H9 (cell line): ENCODE measurements around the gene SDK2. TPM values are rescaled to one million over a fixed set of nuclear protein-coding genes. Genes with fewer than 3 reads are reported as not detected.

Source experiments
- DNase-seq: peaks from one replicate; pipeline ENCODE4 v3.0.0-alpha.2; 2017
- H2AFZ ChIP-seq: one replicate; pipeline ENCODE4 v1.6.1; 2013; ENCODE audit warnings: mild to moderate bottlenecking, low read length, control low read depth, moderate library complexity
- H2AK5ac ChIP-seq: 2 replicates; pipeline ENCODE4 v1.6.1; 2013; ENCODE audit warnings: low read length, control low read depth, mixed read lengths; ENCODE audit not compliant: insufficient read length
- H2BK120ac ChIP-seq: one replicate; pipeline ENCODE4 v1.6.1; 2013; ENCODE audit warnings: low read depth, mild to moderate bottlenecking, low read length, control low read depth, inconsistent platforms; ENCODE audit not compliant: poor library complexity, severe bottlenecking
- H2BK12ac ChIP-seq: 2 replicates; pipeline ENCODE4 v1.6.1; 2013; ENCODE audit warnings: low read length, control low read depth, mixed read lengths, low read depth; ENCODE audit not compliant: insufficient read length
- H2BK15ac ChIP-seq: 2 replicates; pipeline ENCODE4 v1.6.1; 2013; ENCODE audit warnings: low read depth, low read length, control low read depth
- H2BK20ac ChIP-seq: one replicate; pipeline ENCODE4 v1.6.1; 2013; ENCODE audit warnings: low read depth, mild to moderate bottlenecking, low read length, control low read depth, inconsistent platforms; ENCODE audit not compliant: poor library complexity, severe bottlenecking
- H2BK5ac ChIP-seq: 2 replicates; pipeline ENCODE4 v1.6.1; 2013; ENCODE audit warnings: low read length, control low read depth, mixed read lengths; ENCODE audit not compliant: insufficient read length
- H3K14ac ChIP-seq: 2 replicates; pipeline ENCODE4 v1.6.1; 2013; ENCODE audit warnings: low read length, control low read depth; ENCODE audit not compliant: insufficient read depth
- H3K18ac ChIP-seq: 2 replicates; pipeline ENCODE4 v1.6.1; 2013; ENCODE audit warnings: low read depth, mild to moderate bottlenecking, mixed read lengths, low read length, control low read depth; ENCODE audit not compliant: insufficient read length
- H3K23ac ChIP-seq: 2 replicates; pipeline ENCODE4 v1.6.1; 2013; ENCODE audit warnings: low read length, control low read depth, mixed read lengths, low read depth; ENCODE audit not compliant: insufficient read length
- H3K23me2 ChIP-seq: 2 replicates; pipeline ENCODE4 v1.6.1; 2013; ENCODE audit warnings: low read depth, mild to moderate bottlenecking, mixed read lengths, low read length, control low read depth; ENCODE audit not compliant: insufficient read length, poor library complexity, severe bottlenecking
- H3K27ac ChIP-seq: 2 replicates; pipeline ENCODE4 v1.5.1; 2013; ENCODE audit warnings: low read length, control low read depth, mixed read lengths, low read depth; ENCODE audit not compliant: insufficient read length
- H3K27me3 ChIP-seq: 2 replicates; pipeline ENCODE4 v1.6.1; 2013; ENCODE audit warnings: low read length, control low read depth, inconsistent platforms; ENCODE audit not compliant: insufficient read depth
- H3K4ac ChIP-seq: 2 replicates; pipeline ENCODE4 v1.6.1; 2013; ENCODE audit warnings: low read depth, mild to moderate bottlenecking, control low read depth, inconsistent platforms, low read length, moderate library complexity
- H3K4me1 ChIP-seq: 2 replicates; pipeline ENCODE4 v1.6.1; 2013; ENCODE audit warnings: low read length, control low read depth, inconsistent platforms; ENCODE audit not compliant: insufficient read depth
- H3K4me2 ChIP-seq: 2 replicates; pipeline ENCODE4 v1.6.1; 2013; ENCODE audit warnings: low read length, control low read depth, mixed read lengths; ENCODE audit not compliant: insufficient read length, insufficient read depth
- H3K56ac ChIP-seq: 2 replicates; pipeline ENCODE4 v1.6.1; 2013; ENCODE audit warnings: low read depth, mild to moderate bottlenecking, mixed read lengths, low read length, control low read depth; ENCODE audit not compliant: insufficient read length
- H3K79me1 ChIP-seq: 2 replicates; pipeline ENCODE4 v1.6.1; 2013; ENCODE audit warnings: low read depth, mild to moderate bottlenecking, moderate library complexity, low read length, control low read depth, inconsistent platforms; ENCODE audit not compliant: insufficient read depth, poor library complexity, severe bottlenecking
- H3K79me2 ChIP-seq: 2 replicates; pipeline ENCODE4 v1.6.1; 2013; ENCODE audit warnings: low read length, control low read depth, inconsistent platforms; ENCODE audit not compliant: insufficient read depth
- H3K9ac ChIP-seq: 2 replicates; pipeline ENCODE4 v1.6.1; 2013; ENCODE audit warnings: low read length, control low read depth, mixed read lengths; ENCODE audit not compliant: insufficient read length; ENCODE audit errors: extremely low read depth
- H3K9me3 ChIP-seq: one replicate; pipeline ENCODE4 v1.6.1; 2013; ENCODE audit warnings: low read depth, low read length, inconsistent platforms; ENCODE audit not compliant: control insufficient read depth
- H3T11ph ChIP-seq: one replicate; pipeline ENCODE4 v1.6.1; 2013; ENCODE audit warnings: mild to moderate bottlenecking, low read length, control low read depth, inconsistent platforms
- H4K20me1 ChIP-seq: one replicate; pipeline ENCODE4 v1.6.1; 2013; ENCODE audit not compliant: control insufficient read depth, insufficient read length, insufficient read depth
- H4K5ac ChIP-seq: 2 replicates; pipeline ENCODE4 v1.6.1; 2013; ENCODE audit warnings: low read depth, mild to moderate bottlenecking, mixed read lengths, low read length, control low read depth; ENCODE audit not compliant: insufficient read length
- H4K8ac ChIP-seq: replicated peaks from 2 replicates; pipeline ENCODE4 v1.6.1; 2013; ENCODE audit warnings: low read length, control low read depth, mixed read lengths, low read depth; ENCODE audit not compliant: insufficient read length
- H4K91ac ChIP-seq: 2 replicates; pipeline ENCODE4 v1.6.1; 2013; ENCODE audit warnings: low read depth, mild to moderate bottlenecking, moderate library complexity, mixed read lengths, low read length, control low read depth; ENCODE audit not compliant: insufficient read length
- H3K27ac Mint-ChIP-seq, 3 experiments: 2 replicates in 2 of 3; 3 replicates in 1 of 3; pipeline ENCODE4 v1.8.0; 2020 to 2021; ENCODE audit warnings: mixed read lengths in 3 of 3, mild to moderate bottlenecking in 1 of 3, moderate library complexity in 1 of 3
- H3K27me3 Mint-ChIP-seq: 2 replicates; pipeline ENCODE4 v1.8.0; 2021; ENCODE audit warnings: low read depth, mild to moderate bottlenecking, moderate library complexity, mixed read lengths
- H3K36me3 Mint-ChIP-seq, 3 experiments: 2 replicates in 2 of 3; 3 replicates in 1 of 3; pipeline ENCODE4 v1.8.0; 2020 to 2021; ENCODE audit warnings: low read depth in 3 of 3, mixed read lengths in 3 of 3; ENCODE audit not compliant: insufficient read depth in 1 of 3
- H3K4me1 Mint-ChIP-seq, 2 experiments: 2 replicates each; pipeline ENCODE4 v1.8.0; 2020; ENCODE audit warnings: mixed read lengths in 2 of 2
- H3K4me3 Mint-ChIP-seq, 2 experiments: 2 replicates in 1 of 2; 3 replicates in 1 of 2; pipeline ENCODE4 v1.8.0; 2020 to 2021; ENCODE audit warnings: mild to moderate bottlenecking in 2 of 2, mixed read lengths in 2 of 2, moderate library complexity in 1 of 2
- H3K9me3 Mint-ChIP-seq, 2 experiments: 2 replicates in 1 of 2; 3 replicates in 1 of 2; pipeline ENCODE4 v1.8.0; 2020; ENCODE audit warnings: mild to moderate bottlenecking in 2 of 2, mixed read lengths in 2 of 2, moderate library complexity in 1 of 2
- WGBS: extraction: QIAGEN DNeasy Blood & Tissue Kit; methylation state at CpG from one replicate; pipeline ENCODE4 v1.1.7; 2013; ENCODE audit warnings: missing lambda C conversion rate, low lambda C conversion rate, mixed read lengths; ENCODE audit not compliant: insufficient read length; ENCODE audit errors: extremely low coverage; 5-methylcytosine and 5-hydroxymethylcytosine counted together
- total RNA-seq: library from RNA; stranded (reverse); gene quantifications from 2 replicates; pipeline ENCODE4 v1.2.1, GENCODE V29; 2021
- TF ChIP-seq, protein P1 (sequence below): fragments of 200-600 bp; sonication (generic); conservative IDR thresholded peaks from 3 replicates; pipeline ENCODE4 v1.8.0; 2021; ENCODE audit warnings: antibody characterized with exemption, mild to moderate bottlenecking

Gene SDK2
- total RNA-seq, 1 experiment from 2014 or later, result 9.1 TPM

DNA sequence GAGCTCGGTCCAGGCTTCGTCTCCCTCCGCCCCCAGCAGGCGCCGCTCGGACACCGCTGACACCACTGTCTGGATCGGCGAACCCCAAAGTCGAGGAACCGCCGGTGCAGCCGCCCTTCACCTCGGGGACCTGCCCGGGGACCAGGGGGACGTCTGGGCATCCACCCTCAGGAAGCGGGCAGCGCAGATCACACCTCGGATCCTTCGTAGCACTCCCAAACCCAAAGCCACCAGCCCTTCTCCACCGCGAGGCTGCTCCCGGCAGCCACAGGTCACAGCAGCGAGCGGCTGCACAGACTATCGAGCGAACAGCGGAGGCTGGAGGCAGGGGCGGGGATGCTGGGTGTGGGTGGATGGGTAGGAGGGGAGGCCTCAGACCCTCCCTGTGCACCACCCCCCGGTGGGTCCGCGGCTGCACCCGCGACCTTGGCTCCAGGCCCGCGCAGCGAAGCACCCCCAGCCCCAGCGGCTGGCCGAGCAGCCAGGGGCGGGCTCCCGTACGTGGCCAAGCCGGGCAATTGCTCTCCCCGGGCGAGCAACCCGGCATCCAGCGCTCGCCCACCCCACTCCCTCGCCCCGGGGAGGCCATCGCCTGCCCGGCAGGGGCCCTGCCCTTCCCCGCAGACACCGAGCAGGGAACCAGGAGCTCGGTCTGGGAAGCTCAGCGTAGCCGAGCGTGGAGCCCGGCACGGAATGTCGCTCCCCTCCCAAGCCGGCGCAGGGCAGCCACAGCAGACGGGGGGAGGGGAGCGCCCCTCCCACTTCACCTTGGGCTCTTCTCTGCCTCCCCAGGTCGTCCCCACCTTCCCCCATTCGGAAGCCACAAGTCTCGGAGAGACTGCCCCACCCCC, 1.0 kb downstream of the SDK2 start:
- Histone ChIP-seq H2BK20ac (no peak overlapping the region), H2BK12ac (no peak overlapping the region), H3K56ac (no peak overlapping the region), H2AFZ (no peak overlapping the region), H2BK5ac (no peak overlapping the region), H3K9me3 (no peaks in the 10 kb centered on the region), H3K79me2 (no peaks in the 10 kb centered on the region), H2BK15ac (no peak overlapping the region), H3K4me2 (peak overlapping the region; percentile 46), H3K4ac (no peak overlapping the region), H3K27me3 (peaks cover 16% of the 10 kb centered on the region; the same call in 1 of the 2 replicates), H3K79me1 (no peaks in the 10 kb centered on the region), H2AK5ac (no peak overlapping the region), H3K9ac (no peak overlapping the region), H3K4me1 (no peaks in the 10 kb centered on the region), H3K23ac (no peak overlapping the region), H3K18ac (no peak overlapping the region), H3K27ac (no peak overlapping the region), H3K23me2 (peaks cover 23% of the 10 kb centered on the region), H3T11ph (no peak overlapping the region), H3K14ac (no peak overlapping the region), H4K91ac (no peak overlapping the region), H4K20me1 (no peaks in the 10 kb centered on the region), H2BK120ac (no peak overlapping the region), H4K8ac (no peak overlapping the region), H4K5ac (no peak overlapping the region)
- peaks cover 32 to 57% of the 10 kb centered on the region in 2 experiments for H3K4me1 Mint-ChIP-seq
- H3K36me3 Mint-ChIP-seq, result no peaks in the 10 kb centered on the region
- peaks cover 72% of the 10 kb centered on the region for H3K27me3 Mint-ChIP-seq
- TF ChIP-seq, protein P1, sequence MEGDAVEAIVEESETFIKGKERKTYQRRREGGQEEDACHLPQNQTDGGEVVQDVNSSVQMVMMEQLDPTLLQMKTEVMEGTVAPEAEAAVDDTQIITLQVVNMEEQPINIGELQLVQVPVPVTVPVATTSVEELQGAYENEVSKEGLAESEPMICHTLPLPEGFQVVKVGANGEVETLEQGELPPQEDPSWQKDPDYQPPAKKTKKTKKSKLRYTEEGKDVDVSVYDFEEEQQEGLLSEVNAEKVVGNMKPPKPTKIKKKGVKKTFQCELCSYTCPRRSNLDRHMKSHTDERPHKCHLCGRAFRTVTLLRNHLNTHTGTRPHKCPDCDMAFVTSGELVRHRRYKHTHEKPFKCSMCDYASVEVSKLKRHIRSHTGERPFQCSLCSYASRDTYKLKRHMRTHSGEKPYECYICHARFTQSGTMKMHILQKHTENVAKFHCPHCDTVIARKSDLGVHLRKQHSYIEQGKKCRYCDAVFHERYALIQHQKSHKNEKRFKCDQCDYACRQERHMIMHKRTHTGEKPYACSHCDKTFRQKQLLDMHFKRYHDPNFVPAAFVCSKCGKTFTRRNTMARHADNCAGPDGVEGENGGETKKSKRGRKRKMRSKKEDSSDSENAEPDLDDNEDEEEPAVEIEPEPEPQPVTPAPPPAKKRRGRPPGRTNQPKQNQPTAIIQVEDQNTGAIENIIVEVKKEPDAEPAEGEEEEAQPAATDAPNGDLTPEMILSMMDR, result peak; percentile 26; the same call in 1 of the 3 replicates
- peak; percentile 73 for DNase-seq
- no peak overlapping the region for H3K27ac Mint-ChIP-seq
- peak overlapping the region; percentile 72 to 89 for H3K4me3 Mint-ChIP-seq
- no peaks in the 10 kb centered on the region for H3K9me3 Mint-ChIP-seq
- WGBS, result no CpG with 5 or more reads among the region's 68 CpGs
